Fibroblast of mammary gland (primary cell): ENCODE data around the gene DTNBP1.

Experiments used
- DNase-seq: peaks from one replicate; pipeline ENCODE4 v3.0.0-alpha.2; 2010; ENCODE audit warnings: low read depth
- H3K4me3 ChIP-seq: 2 replicates; pipeline ENCODE4 v1.5.1; 2011; ENCODE audit warnings: low read depth, mild to moderate bottlenecking, low read length, moderate library complexity; ENCODE audit not compliant: control insufficient read depth
- CTCF ChIP-seq: conservative IDR thresholded peaks from 2 replicates; pipeline ENCODE4 v1.5.1; 2011; ENCODE audit warnings: low read depth, low read length, inconsistent platforms; ENCODE audit not compliant: control insufficient read depth, insufficient read depth

The DTNBP1 gene

GRCh38 chr6:15502446-15503345 lies 160.1 kb downstream of the DTNBP1 start:
- no peak for TF ChIP-seq CTCF
- H3K4me3 ChIP-seq, result no peak overlapping the region
- DNase-seq, result no peak

- TF ChIP-seq CTCF, result no peak
- DNase-seq, result peak; percentile 60
- no peak overlapping the region for H3K4me3 ChIP-seq
Observed at GRCh38 chr6:15501826-15502445, 160.9 kb downstream of the DTNBP1 start.

- H3K4me3 ChIP-seq, result no peak overlapping the region
- no peak for DNase-seq
- no peak for TF ChIP-seq CTCF
Observed at GRCh38 chr6:15500901-15501825, 161.7 kb downstream of the DTNBP1 start.

GRCh38 chr6:15500078-15500740 lies 162.6 kb downstream of the DTNBP1 start:
- TF ChIP-seq CTCF, result no peak
- no peak overlapping the region for H3K4me3 ChIP-seq
- DNase-seq, result no peak

- no peak for TF ChIP-seq CTCF
- DNase-seq, result no peak
- H3K4me3 ChIP-seq, result no peak overlapping the region
Observed at GRCh38 chr6:15499591-15499990, 163.2 kb downstream of the DTNBP1 start.

GRCh38 chr6:15499125-15499524 lies 163.7 kb downstream of the DTNBP1 start:
- H3K4me3 ChIP-seq, result no peak overlapping the region
- DNase-seq, result no peak
- no peak for TF ChIP-seq CTCF
